PC-3 (cell line): ENCODE data around the gene MID2.

Experiments used
- CTCF ChIP-seq: fragments of 300-600 bp; sonication (generic); conservative IDR thresholded peaks from 2 replicates; pipeline ENCODE4 v1.5.1; 2017; ENCODE audit warnings: antibody characterized with exemption, low read depth, mild to moderate bottlenecking, low read length
- EZH2 ChIP-seq: fragments of 300-600 bp; sonication (generic); IDR thresholded peaks from one replicate; pipeline ENCODE4 v1.6.1; 2017; ENCODE audit warnings: antibody characterized with exemption, mild to moderate bottlenecking, low read length; ENCODE audit not compliant: unreplicated experiment

GRCh38 chrX:107780525-107780924 is 45.1 kb upstream of the MID2 start:
- TF ChIP-seq CTCF (no peak), EZH2 (no peak)
